ENCODE data around the gene TMPRSS6. TPM values are rescaled to one million over a fixed set of nuclear protein-coding genes. Genes with fewer than 3 reads are reported as not detected.

Gene TMPRSS6
- total and polyA plus RNA-seq, 2 of the 13 experiments (the other 11 are each of a cell fraction or from before 2014, with no cell fraction given), result 4.2 to 4.8 TPM

DNA sequence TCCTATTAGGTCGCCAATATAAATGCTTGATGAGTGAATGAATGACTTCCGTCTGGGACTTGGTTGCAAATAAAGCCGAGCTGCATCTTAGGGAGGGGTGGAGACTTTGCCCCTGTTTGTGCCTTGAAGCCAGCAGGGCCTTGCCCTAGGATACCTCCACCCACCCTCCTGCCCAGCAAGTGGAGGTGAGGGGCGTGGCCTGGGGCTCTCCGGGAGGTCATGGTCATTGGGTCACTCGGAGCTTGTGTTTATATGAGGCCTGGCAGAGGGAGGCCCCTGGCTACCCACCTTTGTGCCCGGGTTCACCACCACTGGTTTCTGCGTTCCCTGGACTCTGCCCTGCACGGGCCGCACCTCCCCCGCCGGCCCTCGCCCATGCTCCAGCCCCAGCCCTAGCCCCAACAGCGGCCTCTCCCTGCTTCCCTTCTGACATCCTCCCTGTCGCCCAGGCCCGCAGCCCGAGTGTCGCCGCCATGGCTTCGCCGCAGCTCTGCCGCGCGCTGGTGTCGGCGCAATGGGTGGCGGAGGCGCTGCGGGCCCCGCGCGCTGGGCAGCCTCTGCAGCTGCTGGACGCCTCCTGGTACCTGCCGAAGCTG, 85.7 kb downstream of the TMPRSS6 start (continued):
- TF ChIP-seq ZNF407 (CRISPR knock-in tag; IDR thresholded peaks at IDR 0.05; ENCODE audit: not compliant biosample characterization) (no peak), ZBTB7A (CRISPR knock-in tag; IDR thresholded peaks at IDR 0.05) (0 out of 2 replicates have a peak, but pooled peaks have one; percentile 20), SRF (IDR thresholded peaks at IDR 0.05; ENCODE audit: low read depth, low read length) (no peak), GZF1 (CRISPR knock-in tag; IDR thresholded peaks at IDR 0.05) (no peak), ZNF207 (IDR thresholded peaks at IDR 0.05; ENCODE audit: borderline replicate concordance) (no peak), ATAD3A (CRISPR knock-in tag; IDR thresholded peaks at IDR 0.05) (no peak), ZSCAN9 (CRISPR knock-in tag; IDR thresholded peaks at IDR 0.05; ENCODE audit: borderline replicate concordance) (no peak), GABPB1 (CRISPR knock-in tag; IDR thresholded peaks at IDR 0.05) (peak; percentile 61), ZHX1 (CRISPR knock-in tag; IDR thresholded peaks at IDR 0.05; ENCODE audit: low read depth) (peak; percentile 90), HNF4G (IDR thresholded peaks at IDR 0.05; ENCODE audit: borderline replicate concordance, low read depth, low read length) (peak; percentile 97), HNF4G (CRISPR knock-in tag; IDR thresholded peaks at IDR 0.05; ENCODE audit: borderline replicate concordance, low read depth) (peak; percentile 93), STAT5B (CRISPR knock-in tag; IDR thresholded peaks at IDR 0.05) (no peak)
- TF ChIP-seq, protein P1, sequence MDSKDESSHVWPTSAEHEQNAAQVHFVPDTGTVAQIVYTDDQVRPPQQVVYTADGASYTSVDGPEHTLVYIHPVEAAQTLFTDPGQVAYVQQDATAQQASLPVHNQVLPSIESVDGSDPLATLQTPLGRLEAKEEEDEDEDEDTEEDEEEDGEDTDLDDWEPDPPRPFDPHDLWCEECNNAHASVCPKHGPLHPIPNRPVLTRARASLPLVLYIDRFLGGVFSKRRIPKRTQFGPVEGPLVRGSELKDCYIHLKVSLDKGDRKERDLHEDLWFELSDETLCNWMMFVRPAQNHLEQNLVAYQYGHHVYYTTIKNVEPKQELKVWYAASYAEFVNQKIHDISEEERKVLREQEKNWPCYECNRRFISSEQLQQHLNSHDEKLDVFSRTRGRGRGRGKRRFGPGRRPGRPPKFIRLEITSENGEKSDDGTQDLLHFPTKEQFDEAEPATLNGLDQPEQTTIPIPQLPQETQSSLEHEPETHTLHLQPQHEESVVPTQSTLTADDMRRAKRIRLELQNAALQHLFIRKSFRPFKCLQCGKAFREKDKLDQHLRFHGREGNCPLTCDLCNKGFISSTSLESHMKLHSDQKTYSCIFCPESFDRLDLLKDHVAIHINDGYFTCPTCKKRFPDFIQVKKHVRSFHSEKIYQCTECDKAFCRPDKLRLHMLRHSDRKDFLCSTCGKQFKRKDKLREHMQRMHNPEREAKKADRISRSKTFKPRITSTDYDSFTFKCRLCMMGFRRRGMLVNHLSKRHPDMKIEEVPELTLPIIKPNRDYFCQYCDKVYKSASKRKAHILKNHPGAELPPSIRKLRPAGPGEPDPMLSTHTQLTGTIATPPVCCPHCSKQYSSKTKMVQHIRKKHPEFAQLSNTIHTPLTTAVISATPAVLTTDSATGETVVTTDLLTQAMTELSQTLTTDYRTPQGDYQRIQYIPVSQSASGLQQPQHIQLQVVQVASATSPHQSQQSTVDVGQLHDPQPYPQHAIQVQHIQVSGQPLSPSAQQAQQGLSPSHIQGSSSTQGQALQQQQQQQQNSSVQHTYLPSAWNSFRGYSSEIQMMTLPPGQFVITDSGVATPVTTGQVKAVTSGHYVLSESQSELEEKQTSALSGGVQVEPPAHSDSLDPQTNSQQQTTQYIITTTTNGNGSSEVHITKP (CRISPR knock-in tag; IDR thresholded peaks at IDR 0.05; ENCODE audit: low read depth), result no peak; the same call in 1 of the 2 replicates
- TF ChIP-seq, protein P2, sequence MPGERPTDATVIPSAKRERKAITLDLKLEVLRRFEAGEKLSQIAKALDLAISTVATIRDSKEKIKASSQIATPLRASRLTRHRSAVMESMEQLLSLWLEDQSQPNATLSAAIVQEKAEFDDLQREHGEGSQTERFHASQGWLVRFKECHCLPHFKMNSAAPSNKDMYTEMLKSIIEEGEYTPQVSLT (CRISPR knock-in tag; IDR thresholded peaks at IDR 0.05; ENCODE audit: borderline replicate concordance, low read depth), result no peak
